Fibroblast of skin of left quadriceps (primary cell): ENCODE measurements around the gene HHEX.
"Not testable (repeated sequence)": the region's sequence is repeated elsewhere in the genome, so short reads cannot be mapped to it uniquely, and the experiment has no call there.

Experiments used
- DNase-seq, 2 experiments: peaks; one replicate each; pipeline ENCODE4 v3.0.0-alpha.2; 2013; ENCODE audit warnings: low read depth in 2 of 2

The HHEX gene

DNA sequence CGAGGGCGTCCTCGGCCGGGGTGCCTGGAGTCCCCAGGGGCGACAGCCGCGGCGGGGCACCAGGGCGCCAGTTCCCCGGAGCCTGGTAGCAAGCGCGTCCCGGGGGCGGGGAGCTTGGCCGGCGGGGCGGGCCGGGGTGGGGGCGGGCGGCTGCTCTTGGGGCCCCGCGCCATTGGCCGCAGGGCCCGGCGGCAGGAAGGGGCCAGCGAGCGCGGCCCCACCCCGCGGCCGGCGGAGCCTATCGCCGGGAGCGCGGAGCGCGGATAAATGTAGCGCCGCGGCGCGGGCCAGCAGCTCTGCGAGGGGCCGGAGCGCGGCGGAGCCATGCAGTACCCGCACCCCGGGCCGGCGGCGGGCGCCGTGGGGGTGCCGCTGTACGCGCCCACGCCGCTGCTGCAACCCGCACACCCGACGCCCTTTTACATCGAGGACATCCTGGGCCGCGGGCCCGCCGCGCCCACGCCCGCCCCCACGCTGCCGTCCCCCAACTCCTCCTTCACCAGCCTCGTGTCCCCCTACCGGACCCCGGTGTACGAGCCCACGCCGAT, at the start of gene HHEX:
TSS of gene HHEX (plus strand) at position 293 of the 548 bp plus-strand sequence. CDS start at position 325, 32 bp downstream.
- no peak for DNase-seq

DNA sequence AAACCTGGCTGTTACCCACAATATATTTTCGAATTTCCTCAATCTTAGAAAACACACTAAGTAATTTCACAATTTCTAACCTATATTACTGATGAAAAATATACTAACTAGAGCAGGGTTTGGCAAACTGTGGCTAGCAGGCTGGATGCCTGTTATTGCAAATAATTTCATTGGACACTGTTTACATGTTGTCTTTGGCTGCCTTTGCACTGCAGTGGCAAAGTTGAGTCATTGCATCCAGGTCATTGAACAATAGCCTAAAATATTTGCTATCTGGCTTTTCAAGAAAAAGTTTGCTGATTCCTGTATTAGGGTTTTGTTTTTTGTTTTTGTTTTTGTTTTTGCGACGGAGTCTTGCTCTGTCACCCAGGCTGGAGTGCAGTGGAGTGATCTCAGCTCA, 49.6 kb upstream of the HHEX start:
- DNase-seq = no peak

GRCh38 chr10:92641492-92641891, 48.3 kb upstream of the HHEX start:
- no peak for DNase-seq

DNA sequence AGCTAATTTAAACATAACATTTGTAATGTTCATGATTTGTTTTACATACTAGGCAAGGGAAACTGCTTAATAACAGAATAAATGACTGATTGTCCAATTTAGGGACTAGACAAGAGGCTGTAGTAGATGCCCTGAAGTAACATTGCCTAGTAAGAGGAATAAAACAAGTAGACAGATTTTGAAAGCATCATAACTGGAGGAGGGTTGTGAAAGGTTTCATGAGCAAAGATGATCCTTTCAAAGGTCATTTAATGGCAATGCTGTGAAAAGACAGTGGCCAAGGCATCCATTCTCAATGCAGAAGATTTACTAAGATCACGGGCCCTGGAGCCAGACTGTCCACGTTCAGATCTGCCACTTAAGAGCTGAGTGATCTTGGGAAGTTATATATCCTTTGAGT, 44.8 kb upstream of the HHEX start:
- no peak for DNase-seq

GRCh38 chr10:92650864-92651263, 38.9 kb upstream of the HHEX start:
- DNase-seq = not testable (repeated sequence)

GRCh38 chr10:92655426-92655825, 34.3 kb upstream of the HHEX start:
- DNase-seq = no peak

GRCh38 chr10:92656266-92656961, 33.3 kb upstream of the HHEX start:
- no peak for DNase-seq

- DNase-seq = no peak
These were observed 32.7 kb upstream of the HHEX start for GRCh38 chr10:92657024-92657423.

DNA sequence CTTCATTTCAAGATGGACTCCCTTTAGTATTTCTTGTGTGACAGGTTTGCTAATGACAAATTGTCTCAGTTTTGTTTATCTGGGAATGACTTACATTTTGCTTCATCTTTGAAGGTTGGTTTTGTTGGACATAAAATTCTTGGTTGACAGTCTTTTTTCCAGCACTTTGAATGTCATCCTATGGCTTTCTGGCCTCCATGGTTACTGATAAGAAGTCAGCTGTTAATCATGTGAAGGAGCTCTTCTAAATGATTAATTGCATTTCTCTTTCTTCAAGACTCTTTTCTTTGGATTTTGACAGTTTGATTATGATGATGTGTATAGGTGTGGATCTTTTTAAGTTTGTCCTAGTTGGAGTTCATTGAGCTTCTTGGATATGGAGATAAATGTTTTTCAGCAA, 26.9 kb upstream of the HHEX start:
- no peak for DNase-seq

GRCh38 chr10:92664322-92664721, 25.4 kb upstream of the HHEX start:
- no peak for DNase-seq

GRCh38 chr10:92667078-92667477, 22.7 kb upstream of the HHEX start:
- no peak for DNase-seq

DNA sequence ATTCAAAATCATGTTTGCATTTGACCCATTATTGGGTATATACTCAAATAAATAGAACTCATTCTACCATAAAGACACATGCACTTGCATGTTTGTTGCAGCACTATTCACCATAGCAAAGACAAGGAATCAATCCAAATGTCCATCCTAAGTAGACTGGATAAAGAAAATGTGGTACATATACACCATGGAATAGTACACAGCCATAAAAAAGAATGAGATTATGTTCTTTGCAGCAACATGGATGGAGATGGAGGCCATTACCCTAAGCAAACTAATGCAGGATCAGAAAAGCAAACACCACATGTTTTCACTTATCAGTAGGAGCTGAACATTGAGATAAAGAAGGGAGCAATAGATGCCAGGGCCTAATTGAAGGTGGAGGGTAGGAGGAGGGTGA, 12.0 kb upstream of the HHEX start:
- DNase-seq = no peak

DNA sequence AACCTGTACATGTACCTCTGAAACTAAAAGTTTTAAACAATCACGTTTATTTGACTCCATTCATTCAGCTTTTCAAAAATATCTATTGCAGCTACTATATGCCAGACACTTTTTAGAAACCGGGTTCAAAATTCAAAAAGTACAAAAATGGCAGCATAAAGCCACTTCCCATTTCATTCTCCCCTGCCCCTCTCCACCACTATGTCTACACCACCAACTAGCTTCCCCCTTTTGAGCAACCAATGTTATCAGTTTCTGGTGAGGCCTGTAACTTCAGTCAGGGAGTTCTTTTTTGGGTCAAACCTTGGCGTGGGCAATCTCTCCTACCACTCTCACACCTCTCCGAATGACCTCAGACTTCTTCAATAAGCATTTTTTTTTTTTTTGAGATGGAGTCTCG, 11.5 kb upstream of the HHEX start:
- DNase-seq = no peak

DNA sequence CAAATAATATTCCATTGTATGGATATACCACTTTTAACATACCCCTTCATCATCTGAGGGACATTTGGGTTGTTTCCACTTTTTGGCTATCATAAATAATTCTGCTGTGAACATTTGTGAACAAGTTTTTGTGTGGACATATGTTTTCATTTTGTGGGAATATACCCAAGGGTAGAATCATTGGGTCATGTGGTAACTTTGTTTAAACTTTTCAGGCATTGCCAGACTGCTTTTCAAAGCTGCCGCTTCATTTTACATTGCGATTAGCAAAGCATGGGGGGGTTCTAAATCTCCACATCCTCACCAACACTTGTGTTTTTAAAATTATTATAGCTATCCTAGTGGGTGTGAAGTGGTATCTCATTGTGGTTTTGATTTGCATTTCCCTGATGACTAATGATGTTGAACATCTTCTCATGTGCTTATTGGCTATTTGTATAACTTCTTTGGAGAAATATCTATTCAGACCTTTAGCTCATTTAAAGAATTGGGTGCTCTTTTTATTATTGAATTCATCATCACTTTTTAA, 8.4 kb upstream of the HHEX start:
- no peak for DNase-seq

DNA sequence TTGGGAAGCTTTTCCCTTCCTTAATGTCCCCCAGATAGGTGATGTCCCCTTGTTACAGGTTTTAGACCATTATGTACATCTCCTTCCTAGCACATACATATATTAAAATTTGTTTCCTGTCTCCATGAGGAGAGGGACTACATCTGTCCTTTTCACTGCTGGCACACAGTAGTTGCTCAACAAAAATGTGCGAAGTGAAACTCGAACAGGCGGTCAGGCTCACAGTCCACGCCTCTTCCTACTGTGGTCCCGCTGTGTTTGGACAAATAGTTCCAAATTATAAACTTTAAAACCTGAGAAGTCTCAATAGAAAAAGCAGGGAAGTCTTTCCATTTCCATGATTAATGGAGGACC, 1.2 kb upstream of the HHEX start:
- DNase-seq = no peak

GRCh38 chr10:92688927-92689662, 660 bp upstream of the HHEX start:
- DNase-seq = no peak

DNA sequence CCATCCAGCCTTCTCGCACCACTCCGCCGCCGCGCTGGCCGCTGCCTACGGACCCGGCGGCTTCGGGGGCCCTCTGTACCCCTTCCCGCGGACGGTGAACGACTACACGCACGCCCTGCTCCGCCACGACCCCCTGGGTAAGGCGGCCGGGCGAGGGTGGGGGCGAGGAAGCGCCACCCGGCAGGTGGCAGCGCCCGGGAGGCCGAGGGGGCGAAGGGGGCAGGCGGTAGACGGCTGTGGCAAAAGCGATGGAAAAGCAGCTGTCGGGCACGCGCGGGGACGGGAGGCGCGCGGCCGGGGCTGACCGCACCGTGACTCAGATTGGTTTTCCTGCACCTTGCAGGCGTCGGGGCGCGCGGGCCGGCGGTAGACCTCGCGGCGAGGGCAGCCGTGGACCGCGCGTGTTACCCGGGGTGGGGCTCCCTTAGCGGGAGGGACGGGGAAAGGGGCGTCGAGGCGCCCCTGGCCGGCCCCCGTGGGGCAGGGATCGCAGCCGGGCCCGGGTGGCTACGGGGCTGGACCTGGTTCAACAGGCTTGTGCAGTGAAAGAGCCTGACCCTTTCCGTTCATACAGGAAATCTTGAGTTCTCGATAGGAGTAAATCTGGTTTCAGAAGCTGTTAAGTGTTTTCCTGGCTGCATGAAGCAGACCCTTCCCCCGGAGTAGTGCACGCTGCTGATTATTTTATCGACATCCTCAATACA, 608 bp downstream of the HHEX start:
- no peak for DNase-seq

GRCh38 chr10:92690915-92691590, 1.3 kb downstream of the HHEX start:
- DNase-seq = no peak

DNA sequence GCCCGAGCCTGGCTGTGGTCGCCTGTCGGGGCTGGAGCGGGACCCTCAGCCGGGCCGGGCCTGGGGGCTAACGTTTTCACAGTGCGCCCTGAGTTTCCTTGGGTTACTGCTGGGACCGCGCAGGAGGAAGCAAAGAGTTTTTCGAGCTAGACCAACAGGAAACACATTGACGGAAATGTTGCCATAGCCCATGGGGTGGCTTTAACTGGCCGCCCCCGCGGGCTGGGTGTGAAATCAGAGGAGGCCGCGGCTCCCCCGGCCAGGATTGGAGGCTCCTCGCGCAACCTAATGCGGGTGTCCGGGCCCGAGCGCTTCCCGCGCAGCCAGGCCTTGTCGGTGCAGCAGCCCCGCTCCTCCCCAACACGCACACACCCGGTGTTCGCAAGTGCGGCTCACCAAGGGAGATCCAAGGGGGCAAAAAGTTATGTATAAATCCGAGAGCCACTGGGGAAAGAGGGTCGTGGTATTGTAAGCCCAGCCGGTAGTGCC, 1.9 kb downstream of the HHEX start:
- DNase-seq = no peak

GRCh38 chr10:92692080-92692671, 2.4 kb downstream of the HHEX start:
- DNase-seq = no peak
